HEK293T (cell line): ENCODE data around the gene ABCB9.
A peak's percentile ranks its signal among the peaks of the same experiment; 100 is the strongest.
"Not testable (repeated sequence)": the region's sequence is repeated elsewhere in the genome, so short reads cannot be mapped to it uniquely, and the experiment has no call there.

Source experiments
- CTCF ChIA-PET: fragments of 350-600 bp; formaldehyde crosslinking; extraction: SDS; loops from one replicate; lab custom pipeline; 2021; ENCODE audit warnings: antibody characterized with exemption, inconsistent platforms; lab: Yijun Ruan, JAX
- POLR2A ChIA-PET: fragments of 350-600 bp; formaldehyde crosslinking; extraction: SDS; loops from one replicate; lab custom pipeline; 2020; ENCODE audit warnings: antibody characterized with exemption, inconsistent platforms; lab: Yijun Ruan, JAX
- DNase-seq: peaks from one replicate; pipeline ENCODE4 v3.0.0; 2012; ENCODE audit warnings: mixed read lengths; ENCODE audit errors: extremely low spot score
- ARNT ChIP-seq: fragments of 450-650 bp; IDR thresholded peaks from 2 replicates; pipeline ENCODE4 v1.6.1; 2017; ENCODE audit warnings: mild to moderate bottlenecking
- BHLHE40 ChIP-seq: fragments of 450-650 bp; IDR thresholded peaks from 2 replicates; pipeline ENCODE4 v1.6.1; 2016; ENCODE audit warnings: mild to moderate bottlenecking, moderate library complexity, borderline replicate concordance
- CTBP1 ChIP-seq: fragments of 450-650 bp; IDR thresholded peaks from 2 replicates; pipeline ENCODE4 v1.6.1; 2016; ENCODE audit warnings: borderline replicate concordance
- ELF4 ChIP-seq: fragments of 450-650 bp; IDR thresholded peaks from 2 replicates; pipeline ENCODE4 v1.6.1; 2017; ENCODE audit warnings: antibody characterized with exemption
- FOXA1 ChIP-seq: fragments of 450-650 bp; IDR thresholded peaks from 2 replicates; pipeline ENCODE4 v1.6.1; 2016; ENCODE audit warnings: mild to moderate bottlenecking
- FOXK2 ChIP-seq: fragments of 450-650 bp; IDR thresholded peaks from 2 replicates; pipeline ENCODE4 v1.6.1; 2016; ENCODE audit warnings: mild to moderate bottlenecking
- FOXM1 ChIP-seq: fragments of 450-650 bp; IDR thresholded peaks from 2 replicates; pipeline ENCODE4 v1.6.1; 2017; ENCODE audit warnings: mild to moderate bottlenecking, borderline replicate concordance
- HDGF ChIP-seq: fragments of 450-650 bp; IDR thresholded peaks from 2 replicates; pipeline ENCODE4 v1.6.1; 2017; ENCODE audit warnings: antibody characterized with exemption, borderline replicate concordance
- L3MBTL2 ChIP-seq: fragments of 450-650 bp; conservative IDR thresholded peaks from 2 replicates; pipeline ENCODE4 v1.6.1; 2016; ENCODE audit warnings: mild to moderate bottlenecking
- LEF1 ChIP-seq: fragments of 450-650 bp; IDR thresholded peaks from 2 replicates; pipeline ENCODE4 v1.6.1; 2017; ENCODE audit warnings: mild to moderate bottlenecking, borderline replicate concordance
- NFRKB ChIP-seq: fragments of 450-650 bp; IDR thresholded peaks from 2 replicates; pipeline ENCODE4 v1.6.1; 2016; ENCODE audit warnings: mild to moderate bottlenecking, moderate library complexity
- SP1 ChIP-seq: fragments of 450-650 bp; IDR thresholded peaks from 2 replicates; pipeline ENCODE4 v1.6.1; 2017
- SUZ12 ChIP-seq: fragments of 450-650 bp; IDR thresholded peaks from 2 replicates; pipeline ENCODE4 v1.6.1; 2016; ENCODE audit warnings: mild to moderate bottlenecking
- TARDBP ChIP-seq: fragments of 450-650 bp; IDR thresholded peaks from 2 replicates; pipeline ENCODE4 v1.6.1; 2016
- ZNF384 ChIP-seq: fragments of 450-650 bp; IDR thresholded peaks from 2 replicates; pipeline ENCODE4 v1.6.1; 2016
- TF ChIP-seq, protein P1 (sequence below): fragments of 450-650 bp; IDR thresholded peaks from 2 replicates; pipeline ENCODE4 v1.6.1; 2016

ABCB9 gene

GRCh38 chr12:122947352-122947792 is 18.9 kb downstream of the ABCB9 start:
- ChIA-PET CTCF (no interaction called here), POLR2A (no interaction called here)
- DNase-seq, result no peak
- TF ChIP-seq FOXM1 (no peak), BHLHE40 (no peak), CTBP1 (no peak), HDGF (no peak)
- TF ChIP-seq, protein P1, sequence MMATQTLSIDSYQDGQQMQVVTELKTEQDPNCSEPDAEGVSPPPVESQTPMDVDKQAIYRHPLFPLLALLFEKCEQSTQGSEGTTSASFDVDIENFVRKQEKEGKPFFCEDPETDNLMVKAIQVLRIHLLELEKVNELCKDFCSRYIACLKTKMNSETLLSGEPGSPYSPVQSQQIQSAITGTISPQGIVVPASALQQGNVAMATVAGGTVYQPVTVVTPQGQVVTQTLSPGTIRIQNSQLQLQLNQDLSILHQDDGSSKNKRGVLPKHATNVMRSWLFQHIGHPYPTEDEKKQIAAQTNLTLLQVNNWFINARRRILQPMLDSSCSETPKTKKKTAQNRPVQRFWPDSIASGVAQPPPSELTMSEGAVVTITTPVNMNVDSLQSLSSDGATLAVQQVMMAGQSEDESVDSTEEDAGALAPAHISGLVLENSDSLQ, result no peak

- ChIA-PET POLR2A (no interaction called here), CTCF (no interaction called here)
- TF ChIP-seq ZNF384, result no peak
- TF ChIP-seq SP1, result no peak
- peak; percentile 34 for DNase-seq
These were observed 19.4 kb downstream of the ABCB9 start for GRCh38 chr12:122946690-122947341.

DNA sequence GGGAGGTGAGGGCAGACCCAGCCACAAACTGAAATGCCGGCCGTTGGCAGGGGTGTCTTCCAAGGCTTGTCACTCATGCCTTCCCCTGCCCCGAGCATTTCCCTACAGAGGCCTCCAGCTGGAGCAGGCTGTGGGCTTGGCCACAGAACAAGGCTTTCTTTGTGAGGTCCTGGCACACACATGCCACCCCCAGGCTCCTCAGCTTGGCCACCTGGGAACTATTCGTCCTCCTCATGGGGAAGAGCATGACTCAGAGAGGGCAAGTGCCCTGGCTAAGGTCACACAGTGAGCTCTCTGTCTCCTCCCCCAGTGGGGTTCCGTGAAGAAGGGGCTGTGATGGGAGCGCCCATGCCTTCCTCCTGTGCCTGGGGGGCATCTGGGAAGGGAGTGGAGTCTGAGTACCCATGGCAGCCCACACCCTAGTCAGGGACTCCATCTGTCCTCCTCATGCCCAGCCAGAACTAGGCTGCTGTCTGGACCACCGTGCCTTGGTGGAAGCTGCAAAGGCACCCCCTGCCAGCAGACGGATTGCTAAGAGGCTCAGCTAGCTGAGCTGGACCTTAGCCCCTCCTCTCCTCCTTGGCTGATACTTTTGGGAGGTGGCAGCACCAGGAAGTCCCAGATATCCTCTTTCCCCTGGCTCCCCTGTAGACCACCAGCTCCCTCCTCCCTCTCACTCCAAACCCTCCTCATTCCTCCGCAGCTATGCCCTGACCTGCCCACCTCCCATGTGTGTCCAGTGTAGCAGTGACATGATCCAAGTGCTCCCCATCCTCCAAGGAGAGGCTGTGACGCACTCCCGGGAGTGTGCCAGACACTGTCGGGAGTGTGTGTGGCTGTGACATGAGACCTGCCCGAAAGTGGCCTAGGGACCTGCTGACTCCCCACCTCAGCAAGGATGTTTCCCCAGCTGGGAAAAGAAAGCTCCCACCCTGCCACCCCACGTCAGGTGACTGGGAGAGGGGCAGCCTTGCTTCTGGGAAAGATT is 21.4 kb downstream of the ABCB9 start:
- TF ChIP-seq, protein P1, result no peak
- TF ChIP-seq NFRKB (no peak), L3MBTL2 (no peak), FOXA1 (no peak), FOXM1 (no peak), HDGF (no peak), LEF1 (no peak), ELF4 (no peak), BHLHE40 (no peak), FOXK2 (no peak), SP1 (no peak), ARNT (no peak)
- no peak for DNase-seq
- ChIA-PET POLR2A (no interaction called here), CTCF (interaction anchor here (0.6 to 1.0 kb wide), 2 partner anchors 10 to 152 kb away, joined by 3 to 7 read pairs; no protein-coding TSS in a partner anchor)

- no peak for TF ChIP-seq L3MBTL2
- TF ChIP-seq, protein P1, result no peak
- TF ChIP-seq FOXK2, result no peak
- no peak for TF ChIP-seq TARDBP
- DNase-seq, result no peak
- ChIA-PET POLR2A (no interaction called here), CTCF (no interaction called here)
These were observed 23.1 kb downstream of the ABCB9 start for GRCh38 chr12:122943196-122943595.

DNA sequence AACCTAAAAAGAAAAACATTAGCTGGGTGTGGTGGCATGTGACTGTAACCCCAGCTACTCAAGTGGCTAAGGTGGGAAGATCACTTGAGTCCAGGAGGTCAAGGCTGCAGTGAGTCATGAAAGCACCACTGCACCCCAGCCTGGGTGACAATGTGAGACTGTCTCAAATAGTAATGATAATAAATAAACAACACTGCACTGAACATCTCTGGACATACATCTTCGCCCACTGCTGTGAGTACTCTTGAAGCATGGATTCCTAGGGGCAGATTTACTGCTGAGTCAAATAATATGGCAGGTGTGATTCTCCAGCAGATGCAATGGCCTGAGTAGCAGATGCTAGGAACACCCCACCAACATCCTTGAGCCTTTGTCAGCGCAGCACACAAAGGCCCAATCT is 23.6 kb downstream of the ABCB9 start:
- TF ChIP-seq, protein P1, result no peak
- DNase-seq, result no peak
- ChIA-PET POLR2A (no interaction called here), CTCF (no interaction called here)

- DNase-seq, CTCF ChIA-PET, POLR2A ChIA-PET: not testable (repeated sequence)
These were observed 24.9 kb downstream of the ABCB9 start for GRCh38 chr12:122941351-122941750.

DNA sequence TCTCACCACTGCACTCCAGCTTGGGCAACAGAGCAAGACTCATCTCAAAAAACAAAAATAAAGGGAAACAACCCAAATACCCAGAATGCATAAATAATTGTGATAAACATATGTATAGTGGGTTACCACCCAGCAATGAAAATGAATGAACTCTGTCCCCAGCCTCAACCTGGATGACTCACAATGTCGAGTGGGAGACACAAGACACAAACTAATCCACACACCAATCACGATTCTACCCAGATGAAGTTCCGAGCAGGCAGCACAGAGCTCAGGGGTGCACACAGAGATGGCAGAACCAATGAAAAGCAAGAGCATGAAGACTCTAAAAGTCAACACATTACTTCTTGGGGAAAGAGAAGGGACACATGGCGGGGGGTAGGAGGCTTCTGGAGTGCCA is 27.1 kb downstream of the ABCB9 start:
- ChIA-PET POLR2A (no interaction called here), CTCF (no interaction called here)
- DNase-seq, result no peak
- TF ChIP-seq ARNT, result no peak
- no peak for TF ChIP-seq TARDBP
- no peak for TF ChIP-seq L3MBTL2
- no peak for TF ChIP-seq ELF4
- TF ChIP-seq FOXK2, result no peak
- no peak for TF ChIP-seq ZNF384
- no peak for TF ChIP-seq HDGF
- TF ChIP-seq SUZ12, result no peak
- no peak for TF ChIP-seq NFRKB
- no peak for TF ChIP-seq BHLHE40
- TF ChIP-seq LEF1, result no peak
- TF ChIP-seq, protein P1, result no peak
